PC-3 (cell line): ENCODE results near the gene KRT40.

Experiments used
- CTCF ChIP-seq: fragments of 300-600 bp; sonication (generic); conservative IDR thresholded peaks from 2 replicates; pipeline ENCODE4 v1.5.1; 2017; ENCODE audit warnings: antibody characterized with exemption, low read depth, mild to moderate bottlenecking, low read length
- EZH2 ChIP-seq: fragments of 300-600 bp; sonication (generic); IDR thresholded peaks from one replicate; pipeline ENCODE4 v1.6.1; 2017; ENCODE audit warnings: antibody characterized with exemption, mild to moderate bottlenecking, low read length; ENCODE audit not compliant: unreplicated experiment
- EZH2phosphoT487 ChIP-seq: fragments of 300-600 bp; sonication (generic); IDR thresholded peaks from 2 replicates; pipeline ENCODE4 v1.6.1; 2018; ENCODE audit warnings: mild to moderate bottlenecking, antibody characterized with exemption, low read length, borderline replicate concordance

GRCh38 chr17:40950176-40950575 is 34.0 kb downstream of the KRT40 start:
- TF ChIP-seq CTCF (no peak), EZH2phosphoT487 (no peak), EZH2 (no peak)
